HUES64 (cell line): ENCODE measurements around the gene RENBP.

Source experiments
- H3K27ac ChIP-seq: 2 replicates; pipeline ENCODE4 v1.7.0; 2013; ENCODE audit warnings: low read depth, low read length, inconsistent platforms
- H3K27me3 ChIP-seq: 2 replicates; pipeline ENCODE4 v1.6.1; 2013; ENCODE audit warnings: mild to moderate bottlenecking, low read length; ENCODE audit not compliant: insufficient read depth
- H3K36me3 ChIP-seq: 2 replicates; pipeline ENCODE4 v1.6.1; 2013; ENCODE audit warnings: mild to moderate bottlenecking, low read length; ENCODE audit not compliant: insufficient read depth
- H3K4me1 ChIP-seq: 2 replicates; pipeline ENCODE4 v1.6.1; 2013; ENCODE audit warnings: mild to moderate bottlenecking, low read length, moderate library complexity; ENCODE audit not compliant: insufficient read depth
- H3K4me3 ChIP-seq: 2 replicates; pipeline ENCODE4 v1.5.1; 2013; ENCODE audit warnings: mild to moderate bottlenecking, low read length, moderate library complexity
- H3K9ac ChIP-seq: 2 replicates; pipeline ENCODE4 v1.6.1; 2013; ENCODE audit warnings: mild to moderate bottlenecking, low read depth, low read length
- H3K9me3 ChIP-seq: 2 replicates; pipeline ENCODE4 v1.6.1; 2013; ENCODE audit warnings: low read depth, low read length; ENCODE audit not compliant: insufficient read depth
- WGBS: fragments of 150-250, 120-280 bp; methylation state at CpG from one replicate; pipeline ENCODE4 v1.1.7; 2013; ENCODE audit warnings: missing lambda C conversion rate; 5-methylcytosine and 5-hydroxymethylcytosine counted together

Gene RENBP

DNA sequence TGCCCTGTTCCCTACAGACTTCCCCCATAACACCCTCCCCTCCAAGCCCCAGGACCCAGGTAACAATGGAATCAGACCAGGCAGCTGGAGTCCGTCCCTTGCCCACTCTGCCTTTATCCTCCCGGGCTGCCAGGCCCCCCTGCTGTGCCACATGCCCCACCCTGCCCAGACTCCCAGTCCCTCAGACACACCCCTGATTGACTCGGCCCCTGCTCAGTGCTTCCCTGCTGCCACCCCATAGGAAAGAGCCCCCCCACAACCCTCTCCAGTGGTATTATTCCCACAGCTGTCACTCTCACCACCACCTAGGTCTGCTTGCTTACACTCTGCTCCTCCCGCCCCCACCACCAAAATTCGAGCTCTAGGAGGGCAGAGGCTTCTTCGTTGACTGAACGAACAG lies 4.9 kb downstream of the RENBP start:
- no peaks in the 10 kb centered on the region for H3K36me3 ChIP-seq
- no peaks in the 10 kb centered on the region for H3K4me1 ChIP-seq
- no peaks in the 10 kb centered on the region for H3K27me3 ChIP-seq
- H3K27ac ChIP-seq: no peak overlapping the region
- no peaks in the 10 kb centered on the region for H3K9me3 ChIP-seq
- no peak overlapping the region for H3K4me3 ChIP-seq
- WGBS: 47% methylated on average over 7 of the region's 7 CpGs
- no peak overlapping the region for H3K9ac ChIP-seq

GRCh38 chrX:153938226-153938786 lies 6.1 kb downstream of the RENBP start:
- no peaks in the 10 kb centered on the region for H3K36me3 ChIP-seq
- H3K27ac ChIP-seq: no peak overlapping the region
- no peaks in the 10 kb centered on the region for H3K9me3 ChIP-seq
- no peak overlapping the region for H3K4me3 ChIP-seq
- H3K9ac ChIP-seq: no peak overlapping the region
- no peaks in the 10 kb centered on the region for H3K4me1 ChIP-seq
- H3K27me3 ChIP-seq: no peaks in the 10 kb centered on the region
- WGBS: 95% methylated on average over 10 of the region's 10 CpGs

- H3K4me1 ChIP-seq: no peaks in the 10 kb centered on the region
- no peaks in the 10 kb centered on the region for H3K9me3 ChIP-seq
- no peaks in the 10 kb centered on the region for H3K27me3 ChIP-seq
- peaks cover 10% of the 10 kb centered on the region; the same call in 1 of the 2 replicates for H3K36me3 ChIP-seq
- 94% methylated on average over 2 of the region's 3 CpGs for WGBS
- H3K9ac ChIP-seq: no peak overlapping the region
- H3K27ac ChIP-seq: no peak overlapping the region
- no peak overlapping the region for H3K4me3 ChIP-seq
These were observed 7.4 kb downstream of the RENBP start for GRCh38 chrX:153937056-153937455.

DNA sequence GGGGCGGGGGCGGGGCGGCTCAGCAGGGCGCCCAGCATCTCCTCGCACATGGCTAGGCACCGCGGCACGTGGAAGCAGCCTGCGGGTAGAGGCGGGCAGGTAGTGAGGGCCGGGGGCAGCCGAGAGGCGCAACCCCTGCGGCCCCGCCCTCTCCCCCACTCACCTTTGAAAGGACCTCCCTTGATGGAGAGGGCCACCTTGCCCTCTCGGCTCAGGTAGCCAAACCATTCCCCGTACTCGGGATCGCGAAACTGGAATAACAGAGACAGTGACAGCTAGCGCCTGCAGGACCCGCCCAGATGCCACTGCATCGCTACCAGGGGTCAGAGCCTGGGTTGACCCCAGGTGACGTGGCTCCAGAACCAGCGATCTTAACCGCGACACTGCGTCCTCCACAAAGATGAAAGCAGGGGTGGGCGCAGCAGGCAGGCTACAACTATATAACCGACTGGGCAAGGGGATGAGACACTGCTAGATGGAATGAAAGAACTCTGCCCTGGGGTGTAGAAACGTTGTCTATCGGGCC lies 9.1 kb downstream of the RENBP start:
- Histone ChIP-seq H3K27ac (no peak overlapping the region), H3K9ac (no peak overlapping the region), H3K4me1 (no peaks in the 10 kb centered on the region), H3K36me3 (peaks cover 26% of the 10 kb centered on the region), H3K9me3 (no peaks in the 10 kb centered on the region), H3K27me3 (no peaks in the 10 kb centered on the region), H3K4me3 (peak overlapping the region; percentile 49)
- WGBS: 15% methylated on average over 19 of the region's 32 CpGs

DNA sequence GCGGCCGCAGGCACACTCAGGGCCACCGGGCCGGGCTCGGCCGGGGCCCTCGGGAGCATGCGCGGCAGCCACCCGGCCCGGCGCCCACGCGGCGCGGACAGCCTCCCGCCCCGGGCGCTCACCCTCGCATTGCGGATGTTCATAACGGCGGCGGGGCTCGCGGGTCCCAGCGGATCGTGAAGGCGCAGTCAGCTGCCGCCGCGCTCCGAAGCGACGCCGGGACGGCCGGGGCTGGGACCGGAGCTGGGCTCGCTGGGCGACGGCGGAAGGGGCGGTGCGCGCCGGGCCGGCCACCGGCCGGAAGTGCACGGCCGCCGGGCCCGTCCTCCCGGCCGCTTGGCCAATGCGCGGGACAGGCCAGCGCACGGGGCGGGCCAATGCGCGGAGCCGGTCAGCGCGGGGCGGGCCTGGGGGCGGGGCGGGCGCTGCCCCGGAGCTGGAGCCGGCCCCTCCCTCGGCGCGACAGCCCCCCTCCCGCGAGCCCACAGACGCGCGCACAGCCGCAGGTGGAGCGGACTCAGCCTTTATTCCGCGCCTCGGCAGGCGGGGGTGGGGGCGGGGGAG lies 9.6 kb downstream of the RENBP start, which contains the start of gene NAA10:
TSS of gene NAA10 (minus strand) at position 276 of the 564 bp plus-strand sequence. CDS start at position 143, 133 bp downstream.
- WGBS: under 1% methylated on average over 74 of the region's 87 CpGs
- H3K4me3 ChIP-seq: peak within 1 kb of the TSS; percentile 75
- peaks cover 32% of the 10 kb centered on the region for H3K36me3 ChIP-seq
- H3K27ac ChIP-seq: no peak within 1 kb of the TSS
- H3K9me3 ChIP-seq: no peaks in the 10 kb centered on the region
- peak within 1 kb of the TSS; percentile 81 for H3K9ac ChIP-seq
- H3K27me3 ChIP-seq: no peaks in the 10 kb centered on the region
- H3K4me1 ChIP-seq: no peaks in the 10 kb centered on the region

DNA sequence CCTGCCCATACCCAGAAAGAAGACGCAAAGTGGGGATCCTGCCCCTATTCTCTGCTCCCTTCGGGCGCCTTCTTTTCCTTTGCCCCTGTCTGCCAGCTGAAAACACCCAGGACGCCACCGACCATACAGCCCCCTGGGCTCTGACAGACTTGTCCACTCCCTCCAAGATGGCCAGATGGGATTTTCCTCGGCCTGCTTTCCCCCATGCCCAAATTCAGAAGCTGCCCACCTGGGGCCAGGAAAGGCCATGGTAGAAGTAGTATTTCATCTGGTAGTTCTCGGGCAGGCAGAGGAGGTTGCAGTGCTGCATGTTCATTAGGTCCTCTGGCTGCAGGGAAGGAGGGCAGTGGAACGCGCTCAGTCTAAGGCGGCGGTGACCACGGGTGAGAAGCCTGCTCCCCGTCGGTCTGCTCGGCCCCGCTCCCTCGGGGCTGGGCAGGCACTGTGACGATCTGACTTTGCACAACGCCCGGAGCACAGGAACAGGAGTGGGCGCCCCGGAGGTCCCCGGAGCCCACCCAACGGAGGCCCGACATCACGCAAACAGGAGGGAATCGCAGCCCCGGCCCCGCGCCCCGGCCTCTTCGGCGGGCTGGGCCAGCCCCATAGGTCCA lies 10.2 kb downstream of the RENBP start:
- Histone ChIP-seq H3K36me3 (peaks cover 37% of the 10 kb centered on the region), H3K27ac (no peak overlapping the region)
- WGBS: 7% methylated on average over 33 of the region's 33 CpGs

GRCh38 chrX:153933748-153934147 lies 10.7 kb downstream of the RENBP start:
- peak overlapping the region; percentile 75 for H3K4me3 ChIP-seq
- H3K9ac ChIP-seq: peak overlapping the region; percentile 81; the same call in 1 of the 2 replicates
- peaks cover 37% of the 10 kb centered on the region for H3K36me3 ChIP-seq
- H3K27ac ChIP-seq: no peak overlapping the region
- H3K9me3 ChIP-seq: no peaks in the 10 kb centered on the region
- 61% methylated on average over 6 of the region's 7 CpGs for WGBS
- no peaks in the 10 kb centered on the region for H3K27me3 ChIP-seq
- H3K4me1 ChIP-seq: no peaks in the 10 kb centered on the region

More for the DNA sequence above, 10.2 kb downstream of the RENBP start:
- peak overlapping the region; percentile 81 for H3K9ac ChIP-seq
- no peaks in the 10 kb centered on the region for H3K4me1 ChIP-seq
- no peaks in the 10 kb centered on the region for H3K27me3 ChIP-seq
- peak overlapping the region; percentile 75 for H3K4me3 ChIP-seq
- no peaks in the 10 kb centered on the region for H3K9me3 ChIP-seq

DNA sequence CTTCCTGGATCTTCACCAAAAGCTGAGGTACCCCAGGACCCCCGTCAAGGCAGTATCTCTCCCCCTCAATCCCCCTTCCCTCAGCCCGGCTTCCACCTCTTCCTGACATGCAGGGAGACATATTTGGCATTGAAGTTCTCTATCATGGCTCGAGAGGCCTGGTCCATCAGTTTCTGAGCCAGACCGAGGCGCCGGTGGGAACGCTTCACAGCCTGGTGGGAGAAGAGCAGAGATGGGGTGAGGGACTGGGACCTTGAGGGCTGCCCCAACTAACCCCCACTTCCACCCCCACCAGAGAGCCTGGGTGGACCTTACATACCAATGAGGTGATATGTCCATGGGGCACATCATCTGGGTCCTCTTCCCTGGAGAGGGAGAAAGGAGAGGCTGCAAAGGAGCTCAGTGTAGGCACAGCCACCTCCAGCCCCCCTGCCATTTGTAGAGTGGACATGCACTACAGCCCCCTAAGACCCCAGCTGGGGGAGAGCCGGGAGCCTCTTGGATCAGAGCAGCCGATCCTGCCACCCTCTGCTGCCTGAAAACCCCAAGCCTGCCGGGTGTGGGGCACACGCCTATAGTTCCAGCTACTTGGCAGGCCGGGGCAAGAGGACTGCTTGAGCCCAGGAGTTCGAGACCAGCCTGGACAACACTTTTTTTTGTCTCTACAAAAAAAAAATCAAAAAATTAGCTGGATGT lies 12.1 kb downstream of the RENBP start:
- no peak overlapping the region for H3K9ac ChIP-seq
- peaks cover 37% of the 10 kb centered on the region for H3K36me3 ChIP-seq
- H3K27me3 ChIP-seq: no peaks in the 10 kb centered on the region
- H3K9me3 ChIP-seq: no peaks in the 10 kb centered on the region
- no peak overlapping the region for H3K27ac ChIP-seq
- H3K4me1 ChIP-seq: no peaks in the 10 kb centered on the region
- no peak overlapping the region for H3K4me3 ChIP-seq
- WGBS: 97% methylated on average over 9 of the region's 13 CpGs

DNA sequence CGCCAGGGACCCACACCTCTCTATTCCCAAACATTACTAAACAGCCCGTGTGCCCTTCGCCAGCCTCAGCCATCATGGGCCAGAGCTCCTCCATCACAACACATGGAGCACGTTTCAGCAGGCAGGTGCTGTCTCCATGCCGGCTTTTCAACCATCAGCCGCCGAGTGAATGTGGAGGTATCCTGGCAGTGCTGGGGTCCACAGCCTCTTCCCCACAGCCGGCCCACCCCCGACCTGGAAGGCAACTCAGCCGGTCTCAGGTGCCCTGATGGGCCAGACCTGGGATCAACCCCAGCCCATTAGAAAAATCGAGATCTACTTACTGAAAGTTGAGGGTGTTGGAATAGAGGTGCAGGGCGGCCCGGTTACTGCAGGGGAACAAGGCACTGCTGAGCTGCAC lies 12.7 kb downstream of the RENBP start:
- H3K27me3 ChIP-seq: no peaks in the 10 kb centered on the region
- no peak overlapping the region for H3K4me3 ChIP-seq
- no peak overlapping the region for H3K27ac ChIP-seq
- H3K9me3 ChIP-seq: no peaks in the 10 kb centered on the region
- H3K9ac ChIP-seq: no peak overlapping the region
- H3K4me1 ChIP-seq: no peaks in the 10 kb centered on the region
- 94% methylated on average over 13 of the region's 13 CpGs for WGBS
- peaks cover 37% of the 10 kb centered on the region for H3K36me3 ChIP-seq

DNA sequence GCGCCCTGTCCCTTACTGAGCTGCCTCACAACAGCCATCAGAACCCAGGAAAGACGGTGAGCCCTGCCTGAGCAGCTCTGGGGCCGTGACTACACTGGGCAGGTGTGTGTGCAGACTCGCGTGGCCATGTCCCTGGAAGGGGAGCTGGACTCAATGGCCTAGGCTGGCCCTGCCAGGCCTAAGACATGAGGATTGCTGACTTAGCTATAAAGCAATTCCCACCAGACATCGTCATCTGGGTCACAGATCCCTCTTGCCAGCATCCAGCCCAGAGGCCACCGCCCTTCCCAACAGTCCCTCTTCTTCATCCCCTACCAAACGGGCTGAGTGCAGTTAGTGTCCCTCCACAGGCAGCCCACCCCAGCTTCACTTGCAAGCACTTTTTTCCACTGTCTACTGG lies 13.3 kb downstream of the RENBP start:
- Histone ChIP-seq H3K4me3 (no peak overlapping the region), H3K9me3 (no peaks in the 10 kb centered on the region), H3K36me3 (peaks cover 37% of the 10 kb centered on the region), H3K27me3 (no peaks in the 10 kb centered on the region), H3K27ac (no peak overlapping the region), H3K4me1 (no peaks in the 10 kb centered on the region), H3K9ac (no peak overlapping the region)
- 94% methylated on average over 8 of the region's 8 CpGs for WGBS
